HCT116 (cell line): ENCODE data around the gene PTGES2. TPM values are rescaled to one million over a fixed set of nuclear protein-coding genes. Genes with fewer than 3 reads are reported as not detected.

Source experiments
- ATAC-seq: fragments of 200-7000 bp; cut with Tn5 transposase; 2 replicates; pipeline ENCODE4 v1.9.1; 2020; ENCODE audit warnings: mild to moderate bottlenecking, moderate library complexity
- BruUV-seq: library from RNA; stranded (reverse); fragments of 400-500 nt; replicated peaks from 2 replicates; lab custom pipeline; 2021; lab: Mats Ljungman, UMichigan
- CTCF ChIA-PET: fragments of 300-600 bp; sonication (Branson Sonifier 250); formaldehyde crosslinking; loops from one replicate; lab custom pipeline; 2021; ENCODE audit warnings: antibody characterized with exemption; lab: Charles Lee
- POLR2A ChIA-PET: fragments of 300-600, 350-600 bp; sonication (Branson Sonifier 250); formaldehyde crosslinking; loops from one replicate; lab custom pipeline; 2021; ENCODE audit warnings: antibody characterized with exemption; lab: Charles Lee
- RAD21 ChIA-PET, 2 experiments: fragments of 300-600 bp; sonication (Branson Sonifier 250); formaldehyde crosslinking; loops; one replicate each; lab custom pipeline; 2023; ENCODE audit warnings: low total read pairs in 2 of 2; ENCODE audit not compliant: uncharacterized antibody in 2 of 2, unreplicated experiment in 2 of 2, low non-redundant PET in 1 of 2; lab: Charles Lee
- DNase-seq: peaks from one replicate; pipeline ENCODE4 v3.0.0-alpha.2; 2010; ENCODE audit warnings: low read depth, low spot score
- H2AFZ ChIP-seq: fragments of 200-600 bp; shearing (Covaris generic), sonication (generic); 2 replicates; pipeline ENCODE4 v1.6.1; 2017; ENCODE audit warnings: low read depth, mixed run types, mixed read lengths, antibody characterized with exemption, low read length; ENCODE audit not compliant: poor library complexity, severe bottlenecking
- H3K27ac ChIP-seq: 2 replicates; pipeline ENCODE4 v1.5.1; 2012; ENCODE audit warnings: low read depth, low read length
- H3K27me3 ChIP-seq: fragments of 200-600 bp; sonication (generic); 2 replicates; pipeline ENCODE4 v1.6.1; 2016; ENCODE audit warnings: mixed run types, low read length, mixed read lengths; ENCODE audit not compliant: insufficient read depth
- H3K36me3 ChIP-seq, 2 experiments: fragments of 200-500 bp in 1 of 2; fragments of 200-600 bp in 1 of 2; sonication (Bioruptor generic) in 1 of 2; sonication (generic) in 1 of 2; 2 replicates each; pipeline versions ENCODE4 v1.5.1 to v1.6.1; 2014 to 2016; ENCODE audit warnings: low read length in 2 of 2, inconsistent platforms in 1 of 2, mixed read lengths in 1 of 2, mixed run types in 1 of 2; ENCODE audit not compliant: insufficient read depth in 2 of 2, control insufficient read depth in 1 of 2
- H3K4me1 ChIP-seq, 2 experiments: fragments of 200-600 bp in 1 of 2; sonication (generic) in 1 of 2; 2 replicates each; pipeline versions ENCODE4 v1.5.1 to v1.6.1; 2012 to 2017; ENCODE audit warnings: low read length in 2 of 2, inconsistent platforms in 1 of 2, mild to moderate bottlenecking in 1 of 2, mixed read lengths in 1 of 2, mixed run types in 1 of 2, moderate library complexity in 1 of 2; ENCODE audit not compliant: insufficient read depth in 2 of 2, control insufficient read depth in 1 of 2
- H3K4me2 ChIP-seq: fragments of 200-600 bp; sonication (generic); 2 replicates; pipeline ENCODE4 v1.6.1; 2017; ENCODE audit warnings: mixed run types, low read length, mixed read lengths
- H3K4me3 ChIP-seq, 2 experiments: fragments of 200-600 bp in 1 of 2; sonication (generic) in 1 of 2; replicated peaks in 1 of 2; 2 replicates each; pipeline ENCODE4 v1.5.1; 2011 to 2016; ENCODE audit warnings: low read length in 2 of 2, control low read depth in 1 of 2, low read depth in 1 of 2, mild to moderate bottlenecking in 1 of 2, mixed read lengths in 1 of 2, mixed run types in 1 of 2
- H3K79me2 ChIP-seq: fragments of 200-600 bp; sonication (generic); 2 replicates; pipeline ENCODE4 v1.6.1; 2017; ENCODE audit warnings: mild to moderate bottlenecking, mixed run types, low read length, moderate library complexity, mixed read lengths; ENCODE audit not compliant: insufficient read depth
- H3K9ac ChIP-seq: fragments of 200-600 bp; sonication (generic); 2 replicates; pipeline ENCODE4 v1.6.1; 2016; ENCODE audit warnings: low read length, mixed read lengths
- H3K9me2 ChIP-seq: fragments of 200-600 bp; sonication (generic), shearing (Covaris generic); 2 replicates; pipeline ENCODE4 v1.6.1; 2017; ENCODE audit warnings: mixed run types, mild to moderate bottlenecking, moderate library complexity; ENCODE audit not compliant: insufficient read depth
- H3K9me3 ChIP-seq, 2 experiments: fragments of 200-500 bp in 1 of 2; fragments of 200-600 bp in 1 of 2; sonication (Bioruptor generic) in 1 of 2; sonication (generic) in 1 of 2; 2 replicates each; pipeline ENCODE4 v1.6.1; 2014 to 2017; ENCODE audit warnings: low read length in 2 of 2, mixed read lengths in 2 of 2, inconsistent platforms in 1 of 2, low read depth in 1 of 2, mild to moderate bottlenecking in 1 of 2, mixed run types in 1 of 2, moderate library complexity in 1 of 2; ENCODE audit not compliant: control insufficient read depth in 1 of 2, insufficient read depth in 1 of 2
- H4K20me1 ChIP-seq: fragments of 200-600 bp; sonication (generic), shearing (Covaris generic); 2 replicates; pipeline ENCODE4 v1.6.1; 2017; ENCODE audit warnings: mixed run types, mild to moderate bottlenecking, moderate library complexity; ENCODE audit not compliant: insufficient read depth
- CEBPB ChIP-seq: IDR thresholded peaks from 2 replicates; pipeline ENCODE4 v1.6.1; 2012; ENCODE audit warnings: low read depth
- ELF1 ChIP-seq: IDR thresholded peaks from 2 replicates; pipeline ENCODE4 v1.6.1; 2012; ENCODE audit warnings: low read depth, borderline replicate concordance
- FOSL1 ChIP-seq: IDR thresholded peaks from 2 replicates; pipeline ENCODE4 v1.6.1; 2012; ENCODE audit warnings: low read depth
- POLR2A ChIP-seq: IDR thresholded peaks from 2 replicates; pipeline ENCODE4 v1.7.0; 2011; ENCODE audit warnings: borderline replicate concordance; ENCODE audit not compliant: insufficient read depth, insufficient read length; ENCODE audit errors: extremely low read depth
- RAD21 ChIP-seq: IDR thresholded peaks from 2 replicates; pipeline ENCODE4 v1.6.1; 2012; ENCODE audit warnings: low read depth, mild to moderate bottlenecking
- SP1 ChIP-seq: IDR thresholded peaks from 2 replicates; pipeline ENCODE4 v1.6.1; 2012; ENCODE audit warnings: low read depth
- SRF ChIP-seq: IDR thresholded peaks from 2 replicates; pipeline ENCODE4 v1.6.1; 2012; ENCODE audit warnings: low read depth
- intact Hi-C: fragments of 100-400 bp; cut with micrococcal nuclease; formaldehyde crosslinking; loops from 2 replicates; pipeline ENCODE4 v1.10.0; 2022
- total RNA-seq: library from RNA; stranded (reverse); gene quantifications from one replicate; pipeline ENCODE4 v1.2.1, GENCODE V29; 2021; ENCODE audit not compliant: unreplicated experiment
- TF ChIP-seq, protein P1 (sequence below): IDR thresholded peaks from 2 replicates; pipeline ENCODE4 v1.6.1; 2012; ENCODE audit warnings: low read depth
- TF ChIP-seq, protein P2 (sequence below): IDR thresholded peaks from 2 replicates; pipeline ENCODE4 v1.6.1; 2012
- TF ChIP-seq, protein P3 (sequence below): IDR thresholded peaks from 2 replicates; pipeline ENCODE4 v1.6.1; 2011; ENCODE audit warnings: mild to moderate bottlenecking, low read length, moderate library complexity; ENCODE audit not compliant: insufficient replicate concordance; ENCODE audit errors: extremely low read depth
- TF ChIP-seq, protein P4 (sequence below), 3 experiments: fragments of 200-600 bp in 1 of 3; sonication (generic) in 1 of 3; IDR thresholded peaks in 2 of 3; conservative IDR thresholded peaks in 1 of 3; 2 replicates each; pipeline ENCODE4 v1.5.1; 2012 to 2017; ENCODE audit warnings: low read depth in 2 of 3, low read length in 2 of 3, antibody characterized with exemption in 1 of 3, borderline replicate concordance in 1 of 3, control low read depth in 1 of 3, mild to moderate bottlenecking in 1 of 3, mixed read lengths in 1 of 3, mixed run types in 1 of 3, moderate library complexity in 1 of 3; ENCODE audit not compliant: insufficient read depth in 1 of 3

The PTGES2 gene
- total RNA-seq, 1 experiment from 2014 or later: 148 TPM

DNA sequence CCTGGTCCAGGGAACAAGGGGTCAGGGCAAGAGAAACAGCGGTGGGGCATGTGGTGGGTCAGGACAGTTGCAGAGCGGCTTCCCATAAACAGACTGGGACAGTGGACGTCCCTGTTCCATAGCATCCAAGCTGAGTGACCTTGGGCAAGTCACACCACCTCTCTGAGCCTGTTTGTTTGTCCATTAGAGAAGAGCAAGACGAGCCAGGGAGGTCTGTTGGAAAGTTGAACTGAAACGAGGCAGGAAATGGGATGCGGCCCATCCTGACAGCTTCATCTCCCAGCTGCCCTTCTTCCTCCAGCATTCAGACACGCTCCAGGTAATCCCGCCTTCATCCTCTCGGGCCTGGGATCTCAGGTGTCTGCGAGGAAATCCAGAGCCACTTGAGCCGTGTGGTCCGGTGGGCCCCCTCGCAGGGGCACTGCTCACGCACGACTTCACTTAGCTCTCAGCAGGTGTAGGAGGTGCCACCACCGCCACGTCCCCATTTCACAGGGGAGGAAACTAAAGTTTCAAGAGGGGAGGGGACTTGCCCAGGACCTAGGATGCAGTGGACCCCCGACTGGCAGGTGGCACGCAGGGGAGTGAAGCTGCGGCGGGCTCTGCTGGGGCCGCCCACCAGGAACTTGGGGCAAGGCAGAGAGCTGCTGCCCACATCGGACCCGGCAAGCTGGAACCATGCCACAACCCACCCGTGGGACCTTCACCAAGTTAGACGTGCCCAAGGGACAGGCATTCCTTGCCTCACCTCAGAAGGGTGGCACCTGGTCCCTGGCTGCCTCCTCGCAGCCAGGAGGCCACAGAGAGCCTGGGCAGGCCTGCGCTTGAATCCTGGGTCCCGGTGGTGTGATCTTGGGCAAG is 13.0 kb downstream of the PTGES2 start:
- Histone ChIP-seq H4K20me1 (no peaks in the 10 kb centered on the region), H3K4me3 (no peak overlapping the region), H2AFZ (no peak overlapping the region), H3K4me1 (peaks cover 3 to 4% of the 10 kb centered on the region in 2 experiments; a peak in 3 of 4 replicates), H3K79me2 (no peaks in the 10 kb centered on the region), H3K36me3 (no peaks in the 10 kb centered on the region), H3K9me3 (no peaks in the 10 kb centered on the region), H3K27me3 (no peaks in the 10 kb centered on the region), H3K9me2 (no peaks in the 10 kb centered on the region), H3K9ac (no peak overlapping the region), H3K27ac (no peak overlapping the region), H3K4me2 (no peak overlapping the region)
- no peak for ATAC-seq
- TF ChIP-seq, protein P1, sequence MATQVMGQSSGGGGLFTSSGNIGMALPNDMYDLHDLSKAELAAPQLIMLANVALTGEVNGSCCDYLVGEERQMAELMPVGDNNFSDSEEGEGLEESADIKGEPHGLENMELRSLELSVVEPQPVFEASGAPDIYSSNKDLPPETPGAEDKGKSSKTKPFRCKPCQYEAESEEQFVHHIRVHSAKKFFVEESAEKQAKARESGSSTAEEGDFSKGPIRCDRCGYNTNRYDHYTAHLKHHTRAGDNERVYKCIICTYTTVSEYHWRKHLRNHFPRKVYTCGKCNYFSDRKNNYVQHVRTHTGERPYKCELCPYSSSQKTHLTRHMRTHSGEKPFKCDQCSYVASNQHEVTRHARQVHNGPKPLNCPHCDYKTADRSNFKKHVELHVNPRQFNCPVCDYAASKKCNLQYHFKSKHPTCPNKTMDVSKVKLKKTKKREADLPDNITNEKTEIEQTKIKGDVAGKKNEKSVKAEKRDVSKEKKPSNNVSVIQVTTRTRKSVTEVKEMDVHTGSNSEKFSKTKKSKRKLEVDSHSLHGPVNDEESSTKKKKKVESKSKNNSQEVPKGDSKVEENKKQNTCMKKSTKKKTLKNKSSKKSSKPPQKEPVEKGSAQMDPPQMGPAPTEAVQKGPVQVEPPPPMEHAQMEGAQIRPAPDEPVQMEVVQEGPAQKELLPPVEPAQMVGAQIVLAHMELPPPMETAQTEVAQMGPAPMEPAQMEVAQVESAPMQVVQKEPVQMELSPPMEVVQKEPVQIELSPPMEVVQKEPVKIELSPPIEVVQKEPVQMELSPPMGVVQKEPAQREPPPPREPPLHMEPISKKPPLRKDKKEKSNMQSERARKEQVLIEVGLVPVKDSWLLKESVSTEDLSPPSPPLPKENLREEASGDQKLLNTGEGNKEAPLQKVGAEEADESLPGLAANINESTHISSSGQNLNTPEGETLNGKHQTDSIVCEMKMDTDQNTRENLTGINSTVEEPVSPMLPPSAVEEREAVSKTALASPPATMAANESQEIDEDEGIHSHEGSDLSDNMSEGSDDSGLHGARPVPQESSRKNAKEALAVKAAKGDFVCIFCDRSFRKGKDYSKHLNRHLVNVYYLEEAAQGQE: no peak
- TF ChIP-seq POLR2A: no peak
- no peak for TF ChIP-seq SRF
- no peak for TF ChIP-seq CEBPB
- TF ChIP-seq, protein P2, sequence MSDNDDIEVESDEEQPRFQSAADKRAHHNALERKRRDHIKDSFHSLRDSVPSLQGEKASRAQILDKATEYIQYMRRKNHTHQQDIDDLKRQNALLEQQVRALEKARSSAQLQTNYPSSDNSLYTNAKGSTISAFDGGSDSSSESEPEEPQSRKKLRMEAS: no peak
- no peak for TF ChIP-seq RAD21
- no peak for TF ChIP-seq FOSL1
- TF ChIP-seq SP1: no peak
- TF ChIP-seq, protein P3, sequence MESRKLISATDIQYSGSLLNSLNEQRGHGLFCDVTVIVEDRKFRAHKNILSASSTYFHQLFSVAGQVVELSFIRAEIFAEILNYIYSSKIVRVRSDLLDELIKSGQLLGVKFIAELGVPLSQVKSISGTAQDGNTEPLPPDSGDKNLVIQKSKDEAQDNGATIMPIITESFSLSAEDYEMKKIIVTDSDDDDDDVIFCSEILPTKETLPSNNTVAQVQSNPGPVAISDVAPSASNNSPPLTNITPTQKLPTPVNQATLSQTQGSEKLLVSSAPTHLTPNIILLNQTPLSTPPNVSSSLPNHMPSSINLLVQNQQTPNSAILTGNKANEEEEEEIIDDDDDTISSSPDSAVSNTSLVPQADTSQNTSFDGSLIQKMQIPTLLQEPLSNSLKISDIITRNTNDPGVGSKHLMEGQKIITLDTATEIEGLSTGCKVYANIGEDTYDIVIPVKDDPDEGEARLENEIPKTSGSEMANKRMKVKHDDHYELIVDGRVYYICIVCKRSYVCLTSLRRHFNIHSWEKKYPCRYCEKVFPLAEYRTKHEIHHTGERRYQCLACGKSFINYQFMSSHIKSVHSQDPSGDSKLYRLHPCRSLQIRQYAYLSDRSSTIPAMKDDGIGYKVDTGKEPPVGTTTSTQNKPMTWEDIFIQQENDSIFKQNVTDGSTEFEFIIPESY: no peak
- TF ChIP-seq ELF1: no peak
- TF ChIP-seq, protein P4, sequence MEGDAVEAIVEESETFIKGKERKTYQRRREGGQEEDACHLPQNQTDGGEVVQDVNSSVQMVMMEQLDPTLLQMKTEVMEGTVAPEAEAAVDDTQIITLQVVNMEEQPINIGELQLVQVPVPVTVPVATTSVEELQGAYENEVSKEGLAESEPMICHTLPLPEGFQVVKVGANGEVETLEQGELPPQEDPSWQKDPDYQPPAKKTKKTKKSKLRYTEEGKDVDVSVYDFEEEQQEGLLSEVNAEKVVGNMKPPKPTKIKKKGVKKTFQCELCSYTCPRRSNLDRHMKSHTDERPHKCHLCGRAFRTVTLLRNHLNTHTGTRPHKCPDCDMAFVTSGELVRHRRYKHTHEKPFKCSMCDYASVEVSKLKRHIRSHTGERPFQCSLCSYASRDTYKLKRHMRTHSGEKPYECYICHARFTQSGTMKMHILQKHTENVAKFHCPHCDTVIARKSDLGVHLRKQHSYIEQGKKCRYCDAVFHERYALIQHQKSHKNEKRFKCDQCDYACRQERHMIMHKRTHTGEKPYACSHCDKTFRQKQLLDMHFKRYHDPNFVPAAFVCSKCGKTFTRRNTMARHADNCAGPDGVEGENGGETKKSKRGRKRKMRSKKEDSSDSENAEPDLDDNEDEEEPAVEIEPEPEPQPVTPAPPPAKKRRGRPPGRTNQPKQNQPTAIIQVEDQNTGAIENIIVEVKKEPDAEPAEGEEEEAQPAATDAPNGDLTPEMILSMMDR (IDR thresholded peaks at IDR 0.05 in 2 of 3, conservative IDR thresholded peaks at IDR 0.05 in 1 of 3; ENCODE audit: borderline replicate concordance in 1 of 3, insufficient read depth in 1 of 3, low read depth in 2 of 3, low read length in 2 of 3): no peak
- no peak for DNase-seq
- POLR2A ChIA-PET: interaction anchor here (1.2 kb wide), 1 partner anchor 20 kb away, joined by 3 read pairs; no protein-coding TSS in a partner anchor
- intact Hi-C loops: no loop called here
- no TSS peak for BruUV-seq
- RAD21 ChIA-PET: no interaction called here
- CTCF ChIA-PET: interaction anchor here (0.9 to 1.9 kb wide), 3 partner anchors 11 to 17 kb away, joined by 3 to 8 read pairs (median 4); no protein-coding TSS in a partner anchor
